Ishikawa (cell line): ENCODE data around the gene GANC.

Experiments used
- CEBPB ChIP-seq: IDR thresholded peaks from 2 replicates; pipeline ENCODE4 v1.6.1; 2012
- CREB1 ChIP-seq: IDR thresholded peaks from 2 replicates; pipeline ENCODE4 v1.6.1; 2012; ENCODE audit warnings: low read depth
- EGR1 ChIP-seq: IDR thresholded peaks from 2 replicates; pipeline ENCODE4 v1.6.1; 2012
- EP300 ChIP-seq: IDR thresholded peaks from 2 replicates; pipeline ENCODE4 v1.6.1; 2012; ENCODE audit warnings: borderline replicate concordance
- FOXM1 ChIP-seq: IDR thresholded peaks from 2 replicates; pipeline ENCODE4 v1.6.1; 2012; ENCODE audit warnings: low read depth, borderline replicate concordance
- MAX ChIP-seq: IDR thresholded peaks from 2 replicates; pipeline ENCODE4 v1.6.1; 2012
- NFIC ChIP-seq: IDR thresholded peaks from 2 replicates; pipeline ENCODE4 v1.6.1; 2012
- RAD21 ChIP-seq: IDR thresholded peaks from 2 replicates; pipeline ENCODE4 v1.6.1; 2012; ENCODE audit warnings: low read depth
- REST ChIP-seq: IDR thresholded peaks from 2 replicates; pipeline ENCODE4 v1.6.1; 2012; ENCODE audit warnings: low read depth, mild to moderate bottlenecking
- TAF1 ChIP-seq: IDR thresholded peaks from 2 replicates; pipeline ENCODE4 v1.6.1; 2012; ENCODE audit warnings: low read depth, mild to moderate bottlenecking
- TCF12 ChIP-seq: IDR thresholded peaks from 2 replicates; pipeline ENCODE4 v1.6.1; 2012; ENCODE audit warnings: low read depth
- TEAD4 ChIP-seq: IDR thresholded peaks from 2 replicates; pipeline ENCODE4 v1.6.1; 2012
- USF1 ChIP-seq: IDR thresholded peaks from 2 replicates; pipeline ENCODE4 v1.6.1; 2012
- YY1 ChIP-seq: IDR thresholded peaks from 2 replicates; pipeline ENCODE4 v1.6.1; 2012; ENCODE audit warnings: low read depth
- ZBTB7A ChIP-seq: IDR thresholded peaks from 2 replicates; pipeline ENCODE4 v1.6.1; 2012; ENCODE audit warnings: low read depth

The GANC gene

GRCh38 chr15:42267286-42267685 lies 5.7 kb upstream of the GANC start:
- no peak for TF ChIP-seq TCF12
- no peak for TF ChIP-seq ZBTB7A
- no peak for TF ChIP-seq USF1
- no peak for TF ChIP-seq CEBPB
- no peak for TF ChIP-seq CREB1
- no peak for TF ChIP-seq FOXM1
- TF ChIP-seq REST = no peak
- TF ChIP-seq RAD21 = no peak
- TF ChIP-seq TEAD4 = no peak
- no peak for TF ChIP-seq EGR1
- TF ChIP-seq NFIC = no peak
- TF ChIP-seq EP300 = no peak
- TF ChIP-seq MAX = no peak
- TF ChIP-seq TAF1 = no peak
- no peak for TF ChIP-seq YY1

- no peak for TF ChIP-seq USF1
- no peak for TF ChIP-seq MAX
- TF ChIP-seq REST = no peak
- TF ChIP-seq TAF1 = no peak
- no peak for TF ChIP-seq YY1
- no peak for TF ChIP-seq NFIC
- TF ChIP-seq ZBTB7A = no peak
- TF ChIP-seq TEAD4 = no peak
- TF ChIP-seq CREB1 = no peak
- no peak for TF ChIP-seq EGR1
- TF ChIP-seq TCF12 = no peak
- no peak for TF ChIP-seq RAD21
- TF ChIP-seq CEBPB = no peak
- TF ChIP-seq EP300 = no peak
- TF ChIP-seq FOXM1 = no peak
Measured at GRCh38 chr15:42270551-42270950, 2.5 kb upstream of the GANC start.

- no peak for TF ChIP-seq TEAD4
- TF ChIP-seq REST = no peak
- no peak for TF ChIP-seq CEBPB
- no peak for TF ChIP-seq FOXM1
Measured at GRCh38 chr15:42270996-42271395, 2.0 kb upstream of the GANC start.

- TF ChIP-seq RAD21 = no peak
- no peak for TF ChIP-seq YY1
- no peak for TF ChIP-seq USF1
- TF ChIP-seq REST = no peak
- TF ChIP-seq EP300 = no peak
- TF ChIP-seq TAF1 = no peak
- no peak for TF ChIP-seq TEAD4
- TF ChIP-seq MAX = no peak
- TF ChIP-seq EGR1 = no peak
- no peak for TF ChIP-seq CEBPB
- no peak for TF ChIP-seq ZBTB7A
- TF ChIP-seq FOXM1 = no peak
Measured at GRCh38 chr15:42273900-42274701, 1.1 kb downstream of the GANC start.
